Mucosa of gallbladder (tissue), 1 donor: ENCODE measurements around the gene ARSA. TPM values are rescaled to one million over a fixed set of nuclear protein-coding genes. Genes with fewer than 3 reads are reported as not detected.
"Not testable (repeated sequence)": the region's sequence is repeated elsewhere in the genome, so short reads cannot be mapped to it uniquely, and the experiment has no call there.

Experiments used
- DNase-seq: peaks from one replicate; pipeline ENCODE4 v3.0.0-alpha.2; 2020; ENCODE audit warnings: low spot score
- total RNA-seq: library from RNA; stranded (reverse); gene quantifications from one replicate; pipeline ENCODE4 v1.2.1, GENCODE V29; 2021
- donor health status: DM: no; HTN: no; CAD: no.

The ARSA gene
- total RNA-seq, 1 donor from 2014 or later, result 113 TPM

DNA sequence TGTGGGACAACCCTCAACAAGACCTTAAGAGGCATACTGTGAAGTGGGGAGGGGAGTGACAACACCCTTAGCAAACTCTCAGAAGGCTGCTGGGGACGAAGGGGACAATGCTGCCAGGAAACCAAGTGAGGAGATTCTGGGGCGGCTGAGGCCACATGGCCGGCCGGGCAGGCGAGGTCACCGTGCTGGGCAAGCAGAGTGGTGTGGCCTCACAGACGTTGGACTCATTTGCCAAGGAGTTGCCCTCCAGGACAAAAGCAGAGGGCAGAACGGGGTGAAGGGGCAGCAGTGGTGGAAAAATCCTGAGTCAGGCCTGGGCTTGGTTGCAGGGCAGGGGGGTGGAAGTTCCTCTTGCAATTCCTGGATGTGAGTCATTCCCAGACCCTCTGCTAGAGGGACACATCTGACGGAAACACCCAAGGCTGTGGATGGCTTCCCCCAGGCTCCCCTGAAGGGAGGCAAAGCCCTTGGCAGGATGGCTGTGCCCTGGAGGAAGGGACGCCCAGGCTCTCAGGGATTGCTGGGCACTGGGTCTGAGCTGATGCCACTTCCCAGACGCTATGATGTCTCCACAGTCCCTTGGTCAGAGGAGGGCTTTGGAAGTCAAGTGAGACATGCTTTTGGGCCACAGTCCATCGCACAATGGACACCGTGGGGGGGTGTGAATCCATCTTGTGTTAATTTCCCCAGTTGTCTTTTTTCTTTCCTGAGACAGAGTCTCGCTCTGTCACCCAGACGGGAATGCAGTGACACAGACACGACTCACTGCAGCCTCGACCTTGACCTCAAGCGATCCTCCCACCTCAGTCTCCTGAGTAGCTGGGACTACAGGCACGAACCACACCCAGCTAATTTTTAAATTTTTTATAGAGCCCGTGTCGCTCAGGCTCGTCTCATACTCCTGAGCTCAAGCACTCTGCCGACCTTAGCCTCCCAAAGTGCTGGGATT lies 28.4 kb upstream of the ARSA start:
- no peak for DNase-seq

DNA sequence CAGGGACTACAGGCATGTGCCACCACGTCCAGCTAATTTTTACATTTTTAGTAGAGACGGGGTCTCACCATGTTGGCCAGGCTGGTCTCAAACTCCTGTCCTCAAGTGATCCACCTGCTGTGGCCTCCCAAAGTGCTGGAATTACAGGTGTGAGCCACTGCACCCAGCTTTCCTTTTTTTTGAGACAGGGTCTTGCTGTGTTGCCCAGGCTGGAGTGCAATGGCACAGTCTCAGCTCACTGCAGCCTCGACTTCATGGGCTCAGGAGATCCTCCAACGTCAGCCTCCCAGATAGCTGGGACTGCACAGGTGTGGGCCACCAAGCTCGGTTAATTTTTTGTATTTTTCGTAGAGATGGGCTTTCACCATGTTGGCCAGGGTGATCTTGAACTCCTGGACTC lies 26.7 kb upstream of the ARSA start:
- DNase-seq, result not testable (repeated sequence)

DNA sequence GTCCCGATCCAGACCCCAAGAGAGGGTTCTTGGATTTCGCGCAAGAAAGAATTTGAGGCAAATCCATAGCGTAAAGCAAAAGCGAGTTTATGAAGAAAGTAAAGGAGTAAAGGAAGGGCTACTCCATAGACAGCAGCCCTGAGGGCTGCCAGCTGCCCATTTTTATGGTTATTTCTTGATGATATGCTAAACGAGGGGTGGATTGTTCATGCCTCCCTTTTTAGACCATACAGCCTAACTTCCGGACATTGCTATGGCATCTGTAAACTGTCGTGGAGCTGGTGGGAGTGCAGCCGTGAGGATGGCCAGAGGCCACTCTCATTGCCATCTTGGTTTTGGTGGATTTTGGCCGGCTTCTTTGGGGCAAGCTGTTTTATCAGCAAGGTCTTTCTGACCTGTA lies 25.3 kb upstream of the ARSA start:
- DNase-seq, result no peak

DNA sequence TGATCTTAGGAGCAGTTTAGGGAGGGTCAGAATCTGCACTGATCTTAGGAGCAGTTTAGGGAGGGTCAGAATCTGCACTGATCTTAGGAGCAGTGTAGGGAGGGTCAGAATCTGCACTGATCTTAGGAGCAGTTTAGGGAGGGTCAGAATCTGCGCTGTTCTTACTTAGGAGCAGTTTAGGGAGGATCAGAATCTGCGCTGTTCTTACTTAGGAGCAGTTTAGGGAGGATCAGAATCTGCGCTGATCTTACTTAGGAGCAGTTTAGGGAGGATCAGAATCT lies 15.8 kb upstream of the ARSA start:
- not testable (repeated sequence) for DNase-seq

DNA sequence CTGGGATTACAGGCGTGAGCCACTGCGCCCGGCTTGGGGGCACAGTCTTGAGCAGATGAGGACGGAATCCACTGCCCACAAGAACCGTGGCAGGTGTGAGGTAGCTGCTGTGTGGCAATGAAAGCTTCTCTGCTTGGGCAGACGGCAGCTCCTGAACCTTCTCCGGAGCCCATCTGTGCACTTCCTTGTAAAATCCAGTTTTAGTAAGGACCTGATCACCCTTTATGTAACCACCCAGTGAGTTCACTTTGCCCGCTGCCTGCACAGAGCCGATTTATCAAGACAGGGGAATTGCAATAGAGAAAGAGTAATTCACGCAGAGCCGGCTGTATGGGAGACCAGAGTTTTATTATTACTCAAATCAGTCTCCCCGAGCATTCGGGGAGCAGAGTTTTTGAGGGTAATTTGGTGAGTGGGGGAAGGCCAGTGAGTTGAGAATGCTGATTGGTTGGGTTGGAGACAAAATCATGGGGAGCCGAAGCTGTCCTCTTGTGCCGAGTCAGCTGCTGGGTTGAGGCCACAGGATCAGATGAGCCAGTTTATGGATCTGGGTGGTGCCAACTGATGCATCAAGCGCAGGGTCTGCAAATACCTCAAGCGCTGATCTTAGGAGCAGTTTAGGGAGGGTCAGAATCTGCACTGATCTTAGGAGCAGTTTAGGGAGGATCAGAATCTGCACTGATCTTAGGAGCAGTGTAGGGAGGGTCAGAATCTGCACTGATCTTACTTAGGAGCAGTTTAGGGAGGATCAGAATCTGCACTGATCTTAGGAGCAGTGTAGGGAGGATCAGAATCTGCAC lies 15.3 kb upstream of the ARSA start:
- not testable (repeated sequence) for DNase-seq

DNA sequence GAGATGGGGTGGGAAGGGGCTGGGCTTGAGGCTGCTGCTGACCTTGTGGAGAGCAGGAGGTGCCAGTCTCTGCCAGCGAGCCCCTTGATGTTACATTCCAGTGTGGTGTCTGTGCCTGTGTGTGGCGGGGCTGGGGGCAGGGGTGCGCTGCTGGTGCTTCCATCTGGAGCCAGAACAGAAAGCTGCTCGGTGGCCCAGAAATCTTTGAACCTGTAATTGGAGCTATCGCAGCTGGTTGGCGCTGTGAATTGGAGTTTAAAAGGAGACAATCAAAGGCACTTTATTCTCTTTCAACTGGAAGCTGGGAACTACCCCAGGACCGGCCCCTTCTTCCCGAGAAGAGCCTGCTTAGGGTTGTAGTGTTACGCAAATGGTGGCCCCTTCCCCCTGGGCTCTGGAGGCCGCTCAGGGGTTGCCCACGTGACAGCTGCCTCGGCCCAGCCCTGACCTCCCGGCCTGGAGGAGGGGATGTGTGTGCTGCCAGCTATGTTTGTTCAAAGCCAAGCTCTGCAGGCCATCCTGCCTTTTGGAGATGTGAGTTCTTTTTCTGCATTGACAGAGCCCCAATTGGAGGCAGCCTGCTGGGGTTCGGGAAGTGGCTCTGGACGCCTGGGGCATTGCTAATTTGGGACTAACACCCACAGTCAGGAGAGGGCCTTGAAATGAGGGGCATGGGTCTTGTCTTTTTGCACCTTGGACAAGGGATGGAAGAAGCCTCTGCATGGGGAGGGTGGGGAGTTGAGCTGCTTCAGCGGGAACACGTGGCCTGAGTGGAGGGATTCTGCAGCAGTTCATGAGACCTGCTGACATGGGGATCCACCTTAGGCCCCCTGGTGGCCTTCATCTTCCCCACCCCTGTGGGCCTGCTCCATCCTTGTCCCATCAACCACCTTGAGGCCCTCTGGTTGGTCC lies 14.0 kb upstream of the ARSA start:
- no peak for DNase-seq

DNA sequence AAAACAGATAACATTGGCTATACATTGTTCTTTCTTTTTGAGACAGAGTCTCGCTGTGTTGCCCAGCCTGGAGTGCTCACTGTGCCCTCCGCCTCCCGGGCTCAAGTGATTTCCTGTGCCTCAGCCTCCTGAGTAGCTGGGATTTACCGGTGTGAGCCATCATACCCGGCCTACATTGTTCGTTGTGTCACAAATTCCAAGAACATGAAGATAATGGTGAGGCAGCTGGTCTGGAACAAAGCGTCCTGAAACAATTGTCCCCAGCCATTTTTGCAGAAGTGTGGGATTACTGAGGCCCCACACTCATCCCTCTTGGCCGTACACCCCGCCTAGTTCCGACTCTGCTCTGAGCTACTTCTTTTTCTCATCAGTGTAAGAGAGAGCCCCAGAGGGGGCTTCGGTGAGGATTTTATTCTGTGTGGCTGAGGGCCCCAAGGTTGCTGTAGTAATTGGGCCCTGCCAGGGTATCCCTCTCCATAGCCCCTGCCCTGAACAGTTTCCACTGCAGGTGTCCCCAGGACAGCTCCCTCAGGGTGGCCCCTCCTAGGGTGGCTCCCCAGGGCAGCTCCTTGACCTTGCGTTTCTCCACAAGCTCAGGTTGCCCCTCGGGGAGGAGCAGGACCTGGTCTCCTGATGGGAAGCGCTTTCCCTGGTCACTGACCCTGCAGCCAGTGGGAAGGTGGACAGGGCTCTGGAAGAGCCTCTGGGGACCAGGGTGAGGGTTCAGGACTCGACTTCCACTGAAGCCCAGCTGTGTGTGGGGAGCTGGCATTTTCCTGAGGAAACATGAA lies 13.1 kb upstream of the ARSA start:
- DNase-seq, result no peak

DNA sequence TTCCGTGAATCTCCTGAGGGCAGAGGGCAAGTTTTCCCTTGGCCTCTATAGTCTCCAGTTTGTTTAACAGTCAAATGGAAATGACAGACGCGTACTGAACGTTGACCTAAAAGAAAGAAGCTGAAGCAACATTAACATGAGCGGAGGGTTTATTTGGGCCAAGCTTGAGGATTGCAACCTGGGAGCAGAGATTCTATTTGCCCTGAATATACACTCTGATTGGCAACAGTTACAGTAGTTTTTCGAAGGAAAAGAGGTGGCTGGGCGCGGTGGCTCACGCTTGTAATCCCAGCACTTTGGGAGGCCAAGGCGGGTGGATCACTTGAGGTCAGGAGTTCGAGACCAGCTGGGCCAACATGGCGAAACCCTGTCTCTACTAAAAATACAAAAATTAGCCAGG lies 12.3 kb upstream of the ARSA start:
- DNase-seq, result not testable (repeated sequence)

DNA sequence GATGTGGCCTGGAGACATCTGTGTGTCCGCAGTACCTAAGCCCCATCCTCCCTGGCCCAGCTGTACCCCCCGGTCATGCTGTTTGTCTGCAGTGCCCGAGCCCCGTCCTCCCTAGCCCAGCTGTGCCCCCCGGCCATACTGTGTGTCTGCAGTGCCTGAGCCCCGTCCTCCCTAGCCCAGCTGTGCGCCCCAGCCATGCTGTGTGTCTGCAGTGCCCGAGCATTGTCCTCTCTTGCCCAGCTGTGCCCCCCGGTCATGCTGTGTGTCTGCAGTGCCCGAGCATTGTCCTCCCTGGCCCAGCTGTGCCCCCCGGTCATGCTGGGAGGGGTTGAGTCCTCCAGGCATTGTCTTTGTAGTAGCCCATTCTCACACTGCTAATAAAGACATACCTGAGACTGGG lies 7.6 kb upstream of the ARSA start:
- no peak for DNase-seq

DNA sequence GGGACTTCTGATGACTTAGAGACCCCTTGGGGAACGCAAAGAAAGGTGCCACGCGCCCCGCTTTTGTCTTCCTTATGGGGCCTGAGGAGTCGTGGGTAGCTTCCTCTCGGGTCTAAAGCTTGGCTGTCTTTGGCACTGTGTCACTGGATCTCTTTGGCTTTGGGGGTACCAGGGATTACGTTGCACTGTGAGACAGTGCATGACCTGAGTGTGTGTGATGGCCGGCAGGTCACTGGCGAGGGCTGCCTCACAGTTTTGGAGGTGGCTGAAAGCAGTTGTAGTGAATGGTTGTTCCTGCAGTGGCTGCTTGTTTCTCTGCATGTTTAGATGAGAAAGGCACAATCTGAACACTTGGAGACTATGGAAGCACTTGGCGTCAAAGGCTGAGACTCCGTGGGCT lies 5.8 kb upstream of the ARSA start:
- no peak for DNase-seq

DNA sequence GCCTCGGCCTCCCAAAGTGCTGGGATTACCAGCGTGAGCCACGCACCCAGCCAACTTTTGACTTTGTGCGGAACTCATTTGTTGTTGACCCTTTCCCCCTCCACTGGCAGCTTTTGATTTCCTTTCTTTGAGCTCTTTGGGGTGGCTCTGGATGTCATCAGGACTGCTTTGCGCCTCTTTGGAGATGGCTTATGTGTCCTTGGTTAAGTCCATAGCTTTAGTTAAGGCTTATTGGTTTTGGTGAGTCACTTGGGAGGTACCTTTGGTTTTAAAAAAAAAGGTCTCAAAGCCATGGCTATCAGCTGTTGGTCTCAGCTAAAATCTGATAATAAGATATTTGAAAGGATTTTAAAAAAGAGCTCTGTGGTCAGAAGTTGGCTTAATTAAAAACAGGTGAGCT lies 5.1 kb upstream of the ARSA start:
- DNase-seq, result no peak

DNA sequence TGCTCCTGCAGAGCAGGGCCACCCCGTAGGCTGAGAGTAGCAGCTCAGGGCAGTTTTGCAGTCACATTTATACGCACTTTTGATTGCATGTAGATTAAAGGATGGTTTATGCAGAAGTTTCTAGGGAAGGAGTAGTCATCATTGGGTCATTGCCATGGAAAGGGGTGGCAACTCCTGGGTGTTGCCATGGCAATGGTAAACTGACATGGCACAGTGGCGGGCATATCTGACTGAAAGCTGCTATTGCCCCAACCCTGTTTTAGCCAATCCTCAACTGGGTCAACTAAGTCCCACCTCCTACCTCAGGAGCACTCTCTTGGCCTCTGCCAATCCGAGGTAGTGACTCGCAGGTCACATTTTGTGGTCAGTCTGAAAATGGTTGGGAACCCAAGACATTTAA lies 2.4 kb upstream of the ARSA start:
- DNase-seq, result no peak

DNA sequence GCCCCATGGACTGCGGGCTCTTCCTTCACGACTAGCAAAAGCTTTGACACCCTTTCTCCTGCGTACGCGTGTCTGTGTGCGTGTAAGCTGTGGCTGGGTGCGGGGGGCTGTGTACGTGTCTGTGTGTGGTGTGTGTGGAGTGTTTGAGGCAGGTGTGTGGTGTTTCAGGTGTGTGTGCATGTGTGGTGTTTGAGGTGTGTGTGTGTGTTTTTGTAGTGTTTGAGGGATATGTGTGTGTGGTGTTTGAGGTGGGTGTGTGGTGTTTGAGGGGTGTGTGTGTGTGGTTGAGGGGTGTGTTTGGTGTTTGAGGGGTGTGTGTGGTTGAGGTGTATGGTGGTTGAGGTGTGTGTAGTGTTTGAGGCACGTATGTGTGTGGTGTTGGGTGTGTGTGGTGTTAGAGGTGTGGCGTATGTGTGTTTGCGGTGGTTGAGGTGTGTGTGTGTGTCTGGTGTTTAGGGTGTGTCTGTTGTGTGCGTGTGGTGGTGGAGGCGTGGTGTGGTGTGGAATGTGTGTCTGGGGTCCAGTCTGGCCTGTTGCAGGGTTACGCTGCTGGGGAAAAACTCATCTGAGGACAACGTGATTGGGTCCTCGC lies 687 bp upstream of the ARSA start:
- DNase-seq, result no peak

DNA sequence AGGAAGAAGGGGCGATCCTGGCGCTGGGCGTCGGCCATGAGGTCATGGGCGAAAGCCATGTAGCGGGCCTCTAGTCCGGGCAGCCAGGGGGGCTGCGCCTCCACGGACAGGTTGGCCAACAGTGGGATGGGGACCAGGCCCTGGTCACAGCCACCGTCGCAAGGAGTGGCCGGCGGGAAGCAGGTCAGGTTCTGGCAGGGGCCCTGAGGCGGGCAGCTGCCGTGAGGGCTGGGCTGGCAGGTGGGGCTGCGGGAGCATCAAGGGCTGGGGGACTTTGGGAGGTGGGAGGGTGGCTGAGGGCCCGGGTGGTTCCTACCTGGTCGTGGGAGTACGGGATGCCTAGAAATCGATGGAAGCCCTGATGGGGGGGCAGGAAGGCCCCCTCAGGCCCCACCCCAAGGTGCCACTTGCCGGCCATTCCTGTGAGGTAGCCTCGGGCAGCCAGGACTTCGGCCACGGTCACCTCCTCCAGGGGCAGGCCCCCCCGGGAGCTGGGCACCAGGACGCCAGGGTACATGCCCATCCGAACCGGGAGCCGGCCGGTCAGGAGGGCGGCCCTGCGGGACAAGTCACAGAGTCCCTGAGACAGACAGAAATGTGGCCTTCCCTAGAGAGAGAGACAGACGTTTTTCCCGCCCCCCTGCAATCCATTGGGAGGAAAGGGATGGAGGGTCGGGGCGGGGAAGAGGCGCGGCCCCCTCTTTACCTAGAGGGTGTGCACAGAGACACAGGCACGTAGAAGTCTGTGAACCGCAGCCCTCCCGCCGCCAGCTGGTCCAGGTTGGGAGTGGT lies 906 bp downstream of the ARSA start:
- DNase-seq, result no peak

DNA sequence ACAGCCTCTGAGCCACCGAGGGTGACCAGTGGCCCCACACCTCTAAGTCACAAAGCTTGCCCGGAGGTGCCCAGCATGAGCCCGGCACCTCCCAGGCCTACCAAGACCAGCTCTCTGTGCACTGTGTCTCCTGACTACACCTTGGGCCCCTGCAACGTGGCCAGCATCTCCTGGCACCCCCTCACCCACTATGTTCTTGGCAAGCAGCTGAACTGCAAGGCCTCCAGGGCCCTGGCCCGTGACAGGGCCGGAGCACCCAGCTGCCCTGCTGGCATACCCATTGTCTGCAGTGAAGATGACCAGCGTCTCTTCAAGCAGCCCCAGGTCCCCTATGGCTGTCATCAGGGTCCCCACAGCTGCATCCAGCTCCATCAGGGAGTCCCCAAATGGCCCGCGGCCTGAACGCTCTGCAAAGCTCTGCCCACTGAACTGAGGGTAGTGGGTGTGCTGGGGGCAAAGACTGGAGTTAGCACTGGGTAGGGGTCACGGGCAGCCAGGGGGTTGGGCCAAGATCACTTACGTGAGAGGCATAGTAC lies 1.6 kb downstream of the ARSA start:
- no peak for DNase-seq

DNA sequence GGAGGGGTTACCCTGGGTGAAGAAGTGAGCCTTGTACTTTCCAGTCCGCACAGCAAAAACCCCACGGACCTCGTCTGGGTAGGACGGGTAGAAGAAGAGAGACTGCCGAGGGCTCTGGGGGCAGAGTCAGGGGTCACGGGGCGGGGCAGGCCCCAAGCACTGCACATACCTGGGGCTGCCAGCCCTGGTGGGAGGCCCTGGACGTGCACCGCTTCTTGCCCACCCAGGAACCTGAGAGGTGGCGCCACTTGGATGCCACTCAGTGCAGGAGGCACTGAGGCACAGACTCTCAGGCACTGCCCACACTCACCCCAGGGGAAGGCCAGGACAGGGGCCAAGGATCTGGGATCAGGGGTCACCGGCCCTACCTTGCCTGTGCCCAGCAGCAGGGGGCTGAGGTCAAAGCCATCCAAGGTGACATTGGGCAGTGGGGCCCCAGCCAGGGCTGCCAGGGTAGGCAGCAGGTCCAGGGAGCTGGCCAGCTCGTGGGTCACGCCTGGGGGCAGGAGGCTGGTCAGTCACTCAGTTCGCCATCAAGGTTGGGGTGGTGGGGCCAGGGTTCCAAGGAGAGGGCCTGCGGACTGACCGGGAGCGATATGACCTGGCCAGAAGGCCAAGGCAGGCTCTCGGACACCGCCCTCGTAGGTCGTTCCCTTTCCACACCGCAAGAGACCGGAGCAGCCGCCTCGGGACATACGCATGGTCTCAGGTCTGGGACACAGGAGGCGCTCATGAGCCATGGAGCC lies 2.2 kb downstream of the ARSA start:
- DNase-seq, result no peak

DNA sequence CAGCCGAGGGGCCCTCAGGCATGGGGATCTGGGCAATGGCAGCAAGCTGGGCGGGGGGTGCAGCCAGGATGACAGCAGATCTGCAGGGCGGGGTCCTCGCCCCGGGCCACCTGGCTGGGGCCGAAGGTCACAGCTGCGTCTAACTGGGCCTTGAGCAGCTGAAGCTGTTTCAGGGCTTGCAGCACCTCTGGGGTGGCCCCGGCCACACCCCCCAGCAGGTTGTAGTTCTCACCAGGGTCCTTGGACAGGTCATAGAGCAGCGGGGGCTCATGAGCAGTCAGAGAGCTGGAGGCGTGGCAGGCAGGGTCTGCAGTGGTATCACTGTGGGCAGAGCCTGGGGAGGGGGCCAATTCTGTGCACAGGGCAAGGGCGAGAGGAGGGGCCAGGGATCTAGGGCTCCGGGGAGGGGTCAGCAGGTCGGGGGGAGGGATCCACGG lies 2.8 kb downstream of the ARSA start:
- DNase-seq, result no peak

DNA sequence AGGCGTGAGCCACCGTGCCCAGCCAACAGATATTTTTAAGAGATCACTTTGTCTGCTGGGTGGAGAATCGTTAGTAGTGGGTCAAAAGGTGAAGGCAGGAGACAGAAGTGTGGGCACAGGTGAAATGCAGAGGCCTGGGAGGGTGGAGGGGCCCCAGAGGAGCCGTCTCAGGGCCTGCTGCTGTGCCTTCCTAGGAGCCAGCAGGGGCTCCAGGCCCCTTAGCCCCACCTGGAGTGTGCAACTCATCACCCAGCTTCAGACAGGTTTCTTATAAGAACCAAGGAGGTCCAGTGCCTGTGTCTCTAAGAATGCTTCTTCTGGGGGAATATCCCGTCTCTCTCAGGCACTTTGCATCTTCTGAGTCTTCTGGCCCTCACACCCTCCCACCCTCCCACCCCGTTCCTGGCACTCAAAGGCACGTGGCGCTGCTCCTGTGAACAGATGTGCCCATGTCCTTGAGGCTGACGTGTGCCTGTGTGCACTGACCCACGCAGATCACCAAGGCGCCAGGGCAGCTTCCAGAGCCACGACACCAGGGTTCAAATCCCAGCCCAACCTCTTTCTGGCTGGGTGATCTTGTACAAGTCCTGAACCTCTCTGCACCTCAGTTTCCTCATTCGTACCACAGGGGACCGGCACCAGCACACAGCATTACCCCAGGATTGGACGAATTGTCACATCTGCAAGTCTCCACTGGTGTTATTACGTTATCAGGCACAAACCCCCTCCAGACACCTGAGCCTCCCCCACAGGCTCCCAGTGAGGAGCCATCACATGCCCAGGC lies 3.4 kb downstream of the ARSA start:
- no peak for DNase-seq
